Endothelial cell of umbilical vein (primary cell): ENCODE results near the gene GABARAP. TPM values are rescaled to one million over a fixed set of nuclear protein-coding genes. Genes with fewer than 3 reads are reported as not detected.
A peak's percentile ranks its signal among the peaks of the same experiment; 100 is the strongest.

Source experiments
- BruUV-seq: library from RNA; stranded (reverse); fragments of 400-500 nt; replicated peaks from 2 replicates; lab custom pipeline; 2021; lab: Mats Ljungman, UMichigan
- CTCF ChIA-PET: fragments of 300-600, 350-600 bp; sonication (Branson Sonifier 250); formaldehyde crosslinking; loops from one replicate; lab custom pipeline; 2021; ENCODE audit warnings: antibody characterized with exemption, inconsistent platforms; lab: Charles Lee
- POLR2A ChIA-PET: fragments of 300-600, 350-600 bp; sonication (Branson Sonifier 250); formaldehyde crosslinking; loops from one replicate; lab custom pipeline; 2021; ENCODE audit warnings: antibody characterized with exemption, inconsistent platforms; lab: Charles Lee
- DNase-seq: peaks from one replicate; pipeline ENCODE4 v3.0.0-alpha.2; 2011; ENCODE audit warnings: low read depth, low spot score
- FAIRE-seq: peaks from 2 replicates; lab custom pipeline; 2011; peaks lifted over from hg19 to GRCh38; lab: Jason Lieb, UNC
- H2AFZ ChIP-seq: 2 replicates; pipeline ENCODE4 v1.6.0; 2012; ENCODE audit warnings: low read depth, low read length, control low read depth, inconsistent platforms
- H3K27ac ChIP-seq: 2 replicates; pipeline ENCODE4 v1.5.1; 2011; ENCODE audit warnings: low read depth, mild to moderate bottlenecking, control low read depth, low read length, moderate library complexity; ENCODE audit not compliant: insufficient read depth
- H3K27me3 ChIP-seq, 2 experiments: 2 replicates each; pipeline versions ENCODE4 v1.6.0 to v1.6.1; 2011; ENCODE audit warnings: low read length in 2 of 2, mixed read lengths in 1 of 2; ENCODE audit not compliant: control insufficient read depth in 2 of 2, insufficient read depth in 2 of 2
- H3K36me3 ChIP-seq, 2 experiments: 2 replicates in 1 of 2; 3 replicates in 1 of 2; pipeline ENCODE4 v1.5.1; 2011; ENCODE audit warnings: low read length in 2 of 2, mild to moderate bottlenecking in 1 of 2, moderate library complexity in 1 of 2; ENCODE audit not compliant: control insufficient read depth in 2 of 2, insufficient read depth in 2 of 2; ENCODE audit errors: extremely low read depth in 1 of 2
- H3K4me1 ChIP-seq: 3 replicates; pipeline ENCODE4 v1.5.1; 2011; ENCODE audit warnings: mild to moderate bottlenecking, low read length; ENCODE audit not compliant: control insufficient read depth, insufficient read depth; ENCODE audit errors: extremely low read depth
- H3K4me2 ChIP-seq: 2 replicates; pipeline ENCODE4 v1.6.1; 2011; ENCODE audit warnings: low read length, control low read depth, mixed read lengths; ENCODE audit not compliant: insufficient read depth
- H3K4me3 ChIP-seq, 3 experiments: fragments of 200-600 bp in 1 of 3; sonication (generic), shearing (Covaris generic) in 1 of 3; replicated peaks in 1 of 3; 2 replicates each; pipeline ENCODE4 v1.5.1; 2011 to 2016; ENCODE audit warnings: control low read depth in 3 of 3, low read length in 3 of 3, mild to moderate bottlenecking in 2 of 3, inconsistent platforms in 1 of 3, low read depth in 1 of 3, moderate library complexity in 1 of 3; ENCODE audit not compliant: insufficient read depth in 1 of 3
- H3K79me2 ChIP-seq: 2 replicates; pipeline ENCODE4 v1.6.0; 2012; ENCODE audit warnings: low read length, inconsistent platforms; ENCODE audit not compliant: control insufficient read depth, insufficient read depth
- H3K9ac ChIP-seq: replicated peaks from 2 replicates; pipeline ENCODE3; 2011; ENCODE audit warnings: low read length, control low read depth; ENCODE audit not compliant: insufficient read depth; ENCODE audit errors: extremely low read depth
- H3K9me1 ChIP-seq: replicated peaks from 3 replicates; pipeline ENCODE4 v1.6.0; 2011; ENCODE audit warnings: mild to moderate bottlenecking, low read length; ENCODE audit not compliant: control insufficient read depth, insufficient read depth; ENCODE audit errors: extremely low read depth
- H3K9me3 ChIP-seq: replicated peaks from 2 replicates; pipeline ENCODE4 v1.5.1; 2012; ENCODE audit warnings: low read length, inconsistent platforms; ENCODE audit not compliant: control insufficient read depth, insufficient read depth
- H4K20me1 ChIP-seq: replicated peaks from 2 replicates; pipeline ENCODE3; 2011; ENCODE audit warnings: mild to moderate bottlenecking, low read length; ENCODE audit not compliant: control insufficient read depth, insufficient read depth; ENCODE audit errors: extremely low read depth
- FOS ChIP-seq: IDR thresholded peaks from 2 replicates; pipeline ENCODE4 v1.6.1; 2011; ENCODE audit warnings: mild to moderate bottlenecking, low read length, moderate library complexity, borderline replicate concordance; ENCODE audit not compliant: insufficient read depth
- GATA2 ChIP-seq: IDR thresholded peaks from 2 replicates; pipeline ENCODE4 v1.7.0; 2011; ENCODE audit warnings: low read depth, mild to moderate bottlenecking, moderate library complexity, mixed read lengths, low read length; ENCODE audit not compliant: insufficient read length, insufficient read depth
- MYC ChIP-seq: IDR thresholded peaks from one replicate; pipeline ENCODE4 v1.6.1; 2011; ENCODE audit warnings: mild to moderate bottlenecking, low read depth, low read length
- POLR2A ChIP-seq: IDR thresholded peaks from 2 replicates; pipeline ENCODE4 v1.6.1; 2012; ENCODE audit warnings: low read depth, mild to moderate bottlenecking, control low read depth, low read length
- POLR2AphosphoS5 ChIP-seq: IDR thresholded peaks from 2 replicates; pipeline ENCODE4 v1.6.1; 2012; ENCODE audit warnings: low read depth, mild to moderate bottlenecking, control low read depth, low read length, moderate library complexity; ENCODE audit not compliant: insufficient read depth
- dilution Hi-C: fragments of 300-500 bp; cut with MboI; formaldehyde crosslinking; loops from one replicate; pipeline ENCODE4 v1.15.0; 2019; ENCODE audit warnings: low sequenced_read_pairs; ENCODE audit not compliant: extremely low pct_ligation_motif_present
- intact Hi-C: fragments of 100-400 bp; cut with micrococcal nuclease; formaldehyde crosslinking; loops from one replicate; pipeline ENCODE4 v1.10.0; 2022
- polyA plus RNA-seq, 4 experiments: library from polyadenylated mRNA; depleted of rRNA in 3 of 4; stranded (reverse) in 3 of 4; unstranded in 1 of 4; fragments of >200 nt; gene quantifications; 2 replicates each; pipeline versions ENCODE4 v1.2.1 to v1.2.3, GENCODE V29; 2011 to 2012; ENCODE audit warnings: missing spikeins in 1 of 4
- total RNA-seq: library from RNA; stranded (reverse); gene quantifications from 2 replicates; pipeline ENCODE4 v1.2.3, GENCODE V29; 2021
- TF ChIP-seq, protein P1 (sequence below): IDR thresholded peaks from 2 replicates; pipeline ENCODE4 v1.6.1; 2011; ENCODE audit not compliant: insufficient read depth, insufficient read length

The GABARAP gene
- total and polyA plus RNA-seq, 2 donors (not counting 3 experiments of a cell fraction or from before 2014, with no cell fraction given): 401 to 882 TPM

DNA sequence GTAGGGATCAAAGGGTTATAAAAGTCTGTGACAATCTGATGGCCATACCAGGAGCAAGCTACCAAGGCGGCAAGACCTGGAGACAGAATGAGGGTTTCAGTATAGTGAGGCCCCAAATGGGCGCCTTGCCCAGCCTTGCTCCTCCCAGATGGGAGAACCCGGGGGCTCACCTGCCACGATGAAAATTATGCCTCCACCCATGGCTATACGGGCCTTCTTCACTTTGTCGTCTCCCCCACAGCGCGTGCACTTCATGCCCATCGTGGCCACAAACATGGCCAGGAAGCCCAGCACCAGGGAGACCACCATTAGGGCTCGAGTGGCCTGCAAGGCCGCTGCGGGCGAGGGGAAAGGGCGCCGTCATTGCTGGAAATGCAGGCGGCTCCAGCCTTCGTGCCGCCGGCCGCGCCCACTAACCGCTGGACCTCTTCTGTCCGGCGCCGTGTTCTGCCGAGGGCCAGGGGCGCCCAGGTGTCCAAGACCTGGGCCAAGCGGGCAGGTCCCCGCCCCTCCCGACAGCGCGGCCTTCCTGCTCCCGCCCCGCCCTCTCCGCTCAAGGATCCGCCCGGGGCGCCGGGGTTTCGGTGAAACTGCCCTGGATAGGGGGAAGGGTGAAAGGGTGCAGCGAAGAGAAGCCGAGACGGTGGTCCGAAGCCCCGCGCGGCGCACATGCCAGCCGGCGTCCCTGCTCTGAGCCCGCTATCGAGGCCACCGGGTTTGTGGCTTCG, 18.6 kb upstream of the GABARAP start:
- peak overlapping the region; percentile 29 for H3K9ac ChIP-seq
- no peak for DNase-seq
- no peak for FAIRE-seq
- H3K9me1 ChIP-seq: no peaks in the 10 kb centered on the region
- H3K36me3 ChIP-seq: peaks cover 3 to 15% of the 10 kb centered on the region in 2 experiments
- H3K27ac ChIP-seq: no peak overlapping the region
- peak overlapping the region; percentile 8 to 19 (median 13) for H3K4me3 ChIP-seq
- no peaks in the 10 kb centered on the region for H3K27me3 ChIP-seq
- H2AFZ ChIP-seq: peak overlapping the region; percentile 52
- CTCF ChIA-PET: interaction anchor here (0.6 to 1.1 kb wide), 2 partner anchors 36 to 371 kb away, joined by 3 read pairs; no protein-coding TSS in a partner anchor
- dilution Hi-C loops: no loop called here
- no peaks in the 10 kb centered on the region for H3K9me3 ChIP-seq
- no peak for TF ChIP-seq MYC
- peak; percentile 23 for TF ChIP-seq POLR2AphosphoS5
- intact Hi-C loops: loop anchor here (1.0 to 2.0 kb wide), 2 partner anchors 9 to 40 kb away; partner anchors contain the start of gene ELP5
- BruUV-seq: no TSS peak
- no peaks in the 10 kb centered on the region for H4K20me1 ChIP-seq
- no peaks in the 10 kb centered on the region for H3K79me2 ChIP-seq
- H3K4me2 ChIP-seq: peak overlapping the region; percentile 31
- POLR2A ChIA-PET: no interaction called here
- peaks cover 26% of the 10 kb centered on the region for H3K4me1 ChIP-seq

DNA sequence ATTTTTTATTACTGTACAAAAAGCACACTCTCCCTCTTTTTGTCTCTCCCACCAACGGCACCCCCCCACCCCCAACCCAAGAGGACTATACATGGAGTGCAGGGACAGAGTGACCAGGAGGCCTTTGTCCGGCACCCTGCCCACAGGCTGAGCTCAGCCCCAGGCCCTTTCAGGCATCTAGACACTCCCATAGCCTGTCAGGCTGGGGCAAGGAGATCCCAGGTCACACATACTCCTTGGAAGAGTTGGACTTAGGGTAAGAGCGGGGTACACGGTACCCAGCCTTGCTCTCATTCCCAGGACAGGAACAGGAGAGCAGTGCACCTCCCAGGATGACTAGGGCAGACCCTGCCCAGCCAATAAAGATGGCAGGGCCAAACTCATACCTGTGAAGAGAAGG, 17.9 kb upstream of the GABARAP start:
- Histone ChIP-seq H3K9me1 (no peaks in the 10 kb centered on the region), H3K36me3 (peaks cover 3 to 17% of the 10 kb centered on the region in 2 experiments), H3K27me3 (no peaks in the 10 kb centered on the region), H3K79me2 (no peaks in the 10 kb centered on the region), H2AFZ (no peak overlapping the region), H3K4me1 (peaks cover 26% of the 10 kb centered on the region), H3K9me3 (no peaks in the 10 kb centered on the region), H3K4me3 (no peak overlapping the region), H4K20me1 (no peaks in the 10 kb centered on the region), H3K9ac (no peak overlapping the region), H3K4me2 (no peak overlapping the region), H3K27ac (no peak overlapping the region)
- no peak for TF ChIP-seq FOS
- no peak for TF ChIP-seq POLR2A
- TF ChIP-seq, protein P1, sequence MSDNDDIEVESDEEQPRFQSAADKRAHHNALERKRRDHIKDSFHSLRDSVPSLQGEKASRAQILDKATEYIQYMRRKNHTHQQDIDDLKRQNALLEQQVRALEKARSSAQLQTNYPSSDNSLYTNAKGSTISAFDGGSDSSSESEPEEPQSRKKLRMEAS: no peak
- TF ChIP-seq POLR2AphosphoS5: peak; percentile 4
- TF ChIP-seq GATA2: no peak
- dilution Hi-C loops: no loop called here
- intact Hi-C loops: loop anchor here (2.0 kb wide), 1 partner anchor 39 kb away; no protein-coding TSS in a partner anchor
- no peak for FAIRE-seq
- POLR2A ChIA-PET: no interaction called here
- DNase-seq: no peak
- TSS peak; percentile 14 for BruUV-seq
- CTCF ChIA-PET: interaction anchor here (0.6 to 1.5 kb wide), 3 partner anchors 36 to 372 kb away, joined by 3 read pairs; no protein-coding TSS in a partner anchor
